Measurements from ENCODE around the gene MAPK11. TPM values are rescaled to one million over a fixed set of nuclear protein-coding genes. Genes with fewer than 3 reads are reported as not detected.
A peak's percentile ranks its signal among the peaks of the same experiment; 100 is the strongest.

MAPK11 gene
- total and polyA plus RNA-seq, 8 donors: 0.29 to 13.6 (median 8.9) TPM; not detected in 1

- 6 to 25% (median 12%) methylated on average over 43 to 59 of the region's 59 CpGs for WGBS, 5 donors
- Histone ChIP-seq H3K4me1 (peaks cover 94 to 100% (median 99%) of the 10 kb centered on the region in 4 donors), H3K27me3 (peaks cover 0 to 11% (median 0%) of the 10 kb centered on the region in 3 donors), H3K9me3 (no peaks in the 10 kb centered on the region), H3K27ac (peak overlapping the region; percentile 94 to 96 (median 95)), H3K4me3 (peak overlapping the region; percentile 49 to 56 (median 50)), H3K36me3 (peaks cover 0 to 6% (median 0%) of the 10 kb centered on the region in 4 donors)
- TF ChIP-seq POLR2A (IDR thresholded peaks at IDR 0.05): no peak
- peak; percentile 58 to 80 for DNase-seq
- intact Hi-C loops (cut with DNase I; ENCODE audit: low total_unique reads): no loop called here
Measured at GRCh38 chr22:50298937-50299784, 29.0 kb upstream of the MAPK11 start.

- whole genome bisulfite sequencing, 5 donors: 48 to 70% (median 63%) methylated on average over 4 of the region's 4 CpGs
- TF ChIP-seq EP300 (IDR thresholded peaks at IDR 0.05) (no peak), POLR2A (IDR thresholded peaks at IDR 0.05) (no peak), CTCF (IDR thresholded peaks at IDR 0.05) (no peak), POLR2AphosphoS5 (IDR thresholded peaks at IDR 0.05) (no peak)
Measured at GRCh38 chr22:50298266-50298637, 28.1 kb upstream of the MAPK11 start.

GRCh38 chr22:50297510-50298265 is 27.5 kb upstream of the MAPK11 start:
- Histone ChIP-seq H3K27ac (peak overlapping the region; percentile 94 to 96 (median 95)), H3K27me3 (peaks cover 0 to 18% (median 0%) of the 10 kb centered on the region in 3 donors), H3K9me3 (no peaks in the 10 kb centered on the region), H3K36me3 (peaks cover 0 to 6% (median 0%) of the 10 kb centered on the region in 4 donors), H3K4me1 (peaks cover 94 to 100% (median 99%) of the 10 kb centered on the region in 4 donors), H3K4me3 (peak overlapping the region in 1 of 4 donors; percentile 18)
- TF ChIP-seq CTCF (IDR thresholded peaks at IDR 0.05): no peak
- no peak for TF ChIP-seq POLR2AphosphoS5 (IDR thresholded peaks at IDR 0.05)
- TF ChIP-seq EP300 (IDR thresholded peaks at IDR 0.05): no peak
- TF ChIP-seq POLR2A (IDR thresholded peaks at IDR 0.05): no peak
- DNase-seq: no peak
- intact Hi-C loops (cut with DNase I; ENCODE audit: low total_unique reads): no loop called here
- WGBS, 5 donors: 47 to 70% (median 55%) methylated on average over 19 to 20 of the region's 20 CpGs

More at GRCh38 chr22:50298266-50298637, 28.1 kb upstream of the MAPK11 start:
- Histone ChIP-seq H3K9me3 (no peaks in the 10 kb centered on the region), H3K27ac (peak overlapping the region; percentile 94 to 96 (median 95)), H3K4me3 (peak overlapping the region in 1 of 4 donors; percentile 18), H3K4me1 (peaks cover 94 to 100% (median 99%) of the 10 kb centered on the region in 4 donors), H3K27me3 (peaks cover 0 to 15% (median 0%) of the 10 kb centered on the region in 3 donors), H3K36me3 (peaks cover 0 to 6% (median 0%) of the 10 kb centered on the region in 4 donors)
- DNase-seq: no peak
- intact Hi-C loops (cut with DNase I; ENCODE audit: low total_unique reads): no loop called here

GRCh38 chr22:50296658-50297490 is 26.7 kb upstream of the MAPK11 start:
- peaks cover 0 to 6% (median 0%) of the 10 kb centered on the region in 4 donors for H3K36me3 ChIP-seq
- peak overlapping the region; percentile 94 to 96 (median 95) for H3K27ac ChIP-seq
- intact Hi-C loops (cut with DNase I; ENCODE audit: low total_unique reads): no loop called here
- TF ChIP-seq EP300 (IDR thresholded peaks at IDR 0.05): no peak
- TF ChIP-seq POLR2AphosphoS5 (IDR thresholded peaks at IDR 0.05): no peak
- no peak for TF ChIP-seq CTCF (IDR thresholded peaks at IDR 0.05)
- TF ChIP-seq POLR2A (IDR thresholded peaks at IDR 0.05): no peak
- H3K27me3 ChIP-seq: peaks cover 0 to 18% (median 0%) of the 10 kb centered on the region in 3 donors
- no peaks in the 10 kb centered on the region for H3K9me3 ChIP-seq
- DNase-seq: no peak
- WGBS, 5 donors: 29 to 52% (median 35%) methylated on average over 15 to 29 of the region's 29 CpGs
- H3K4me1 ChIP-seq: peaks cover 94 to 100% (median 99%) of the 10 kb centered on the region in 4 donors
- H3K4me3 ChIP-seq: peak overlapping the region in 1 of 4 donors; percentile 18
